ENCODE measurements around the gene SLC22A23. TPM values are rescaled to one million over a fixed set of nuclear protein-coding genes. Genes with fewer than 3 reads are reported as not detected.

SLC22A23 gene
- total RNA-seq, 3 donors from 2014 or later = 61.5 to 160 (median 74.7) TPM

GRCh38 chr6:3314176-3314575, 142.7 kb downstream of the SLC22A23 start:
- DNase-seq (no peak), ATAC-seq (no peak)
- Histone ChIP-seq H3K4me3 (no peak overlapping the region), H3K9me3 (no peaks in the 10 kb centered on the region), H3K36me3 (ENCODE audit: low read depth) (no peaks in the 10 kb centered on the region), H3K4me1 (ENCODE audit: low read depth) (peaks cover 4% of the 10 kb centered on the region)
- no peak for TF ChIP-seq CTCF (IDR thresholded peaks at IDR 0.05)
- intact Hi-C loops (cut with DNase I, micrococcal nuclease) = no loop called here

- DNase-seq = no peak
Observed at GRCh38 chr6:3312604-3313231, 144.1 kb downstream of the SLC22A23 start.

GRCh38 chr6:3311826-3312225, 145.0 kb downstream of the SLC22A23 start:
- H3K36me3 ChIP-seq (ENCODE audit: low read depth) = no peaks in the 10 kb centered on the region
- DNase-seq (no peak), ATAC-seq (no peak)
- peaks cover 4% of the 10 kb centered on the region for H3K4me1 ChIP-seq (ENCODE audit: low read depth)
- intact Hi-C loops (cut with DNase I, micrococcal nuclease) = no loop called here
- no peak for TF ChIP-seq CTCF (IDR thresholded peaks at IDR 0.05)
- no peaks in the 10 kb centered on the region for H3K9me3 ChIP-seq
- H3K4me3 ChIP-seq = no peak overlapping the region

More at GRCh38 chr6:3312604-3313231, 144.1 kb downstream of the SLC22A23 start:
- Histone ChIP-seq H3K36me3 (ENCODE audit: low read depth) (no peaks in the 10 kb centered on the region), H3K9me3 (no peaks in the 10 kb centered on the region), H3K4me1 (ENCODE audit: low read depth) (peaks cover 4% of the 10 kb centered on the region), H3K4me3 (no peak overlapping the region)
- intact Hi-C loops (cut with DNase I, micrococcal nuclease) = no loop called here
- peak; percentile 14 for ATAC-seq
- TF ChIP-seq CTCF (IDR thresholded peaks at IDR 0.05) = no peak

- TF ChIP-seq CTCF (IDR thresholded peaks at IDR 0.05) = no peak
Observed at GRCh38 chr6:3310703-3311102, 146.1 kb downstream of the SLC22A23 start.

GRCh38 chr6:3310051-3310448, 146.8 kb downstream of the SLC22A23 start:
- TF ChIP-seq CTCF (IDR thresholded peaks at IDR 0.05) = no peak
- intact Hi-C loops (cut with DNase I, micrococcal nuclease) = no loop called here
- no peaks in the 10 kb centered on the region for H3K36me3 ChIP-seq (ENCODE audit: low read depth)
- ATAC-seq (no peak), DNase-seq (no peak)
- H3K4me3 ChIP-seq = no peak overlapping the region
- peaks cover 4% of the 10 kb centered on the region for H3K4me1 ChIP-seq (ENCODE audit: low read depth)
- H3K9me3 ChIP-seq = no peaks in the 10 kb centered on the region

More at GRCh38 chr6:3310703-3311102, 146.1 kb downstream of the SLC22A23 start:
- DNase-seq (peak in 1 of 3 donors; percentile 25), ATAC-seq (peak; percentile 62)
- intact Hi-C loops (cut with DNase I, micrococcal nuclease) = no loop called here
- Histone ChIP-seq H3K36me3 (ENCODE audit: low read depth) (no peaks in the 10 kb centered on the region), H3K9me3 (no peaks in the 10 kb centered on the region), H3K4me1 (ENCODE audit: low read depth) (peaks cover 4% of the 10 kb centered on the region), H3K4me3 (no peak overlapping the region)

Data from mucosa of descending colon (tissue), 3 donors.